T-helper 1 cell (primary cell): ENCODE results near the gene BEAN1.

Experiments
- DNase-seq, 5 donors: peaks; one replicate each; pipeline ENCODE4 v3.0.0-alpha.2; 2012 to 2020

BEAN1 gene

GRCh38 chr16:66523861-66524354 is 96.8 kb downstream of the BEAN1 start:
- DNase-seq, result peak in 3 of 5 donors; percentile 19 to 87 (median 21)

GRCh38 chr16:66524601-66525164 is 97.6 kb downstream of the BEAN1 start:
- peak in 1 of 5 donors; percentile 72 for DNase-seq

- DNase-seq, result no peak
These were observed 98.5 kb downstream of the BEAN1 start for GRCh38 chr16:66525396-66526180.

- DNase-seq, result no peak
These were observed 101.2 kb downstream of the BEAN1 start for GRCh38 chr16:66528294-66528693.

- no peak for DNase-seq
These were observed 102.4 kb downstream of the BEAN1 start for GRCh38 chr16:66529475-66529874.
